Stimulated activated CD4-positive, alpha-beta T cell treated with anti-CD3 and anti-CD28 coated beads, Interleukin-12 subunit alpha, Interleukin-12 subunit beta, amount 100 ng/mL, for 4 hours (primary cell): ENCODE results near the gene SLC1A2.

ENCODE experiments used
- DNase-seq: peaks from one replicate; pipeline ENCODE4 v3.0.0-alpha.2; 2020

Gene SLC1A2

DNA sequence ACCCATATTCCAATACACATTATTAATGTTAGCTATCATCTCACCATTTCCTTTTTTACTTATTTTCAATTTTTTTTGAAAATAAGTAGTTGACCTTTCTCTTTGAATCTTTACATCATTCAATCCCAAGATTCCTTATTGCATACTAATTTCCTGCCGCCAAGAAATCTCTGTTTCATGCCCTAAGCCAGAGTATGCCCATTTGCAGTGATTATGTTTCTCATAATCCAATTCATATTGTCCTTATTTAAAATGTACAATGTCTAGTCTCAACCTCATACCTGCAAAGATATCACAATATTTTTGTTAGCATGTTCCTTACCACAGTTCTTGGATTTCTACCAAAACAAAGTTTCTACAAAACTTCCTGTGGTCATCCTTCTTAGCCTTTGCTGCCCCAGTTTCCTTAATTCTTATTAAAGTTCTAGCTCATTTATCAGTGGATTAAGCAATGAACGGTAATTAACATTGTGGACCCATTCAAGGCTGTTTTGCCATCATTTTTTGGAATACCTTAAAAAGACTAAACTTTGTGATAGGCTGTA lies 205.1 kb downstream of the SLC1A2 start:
- DNase-seq: no peak

DNA sequence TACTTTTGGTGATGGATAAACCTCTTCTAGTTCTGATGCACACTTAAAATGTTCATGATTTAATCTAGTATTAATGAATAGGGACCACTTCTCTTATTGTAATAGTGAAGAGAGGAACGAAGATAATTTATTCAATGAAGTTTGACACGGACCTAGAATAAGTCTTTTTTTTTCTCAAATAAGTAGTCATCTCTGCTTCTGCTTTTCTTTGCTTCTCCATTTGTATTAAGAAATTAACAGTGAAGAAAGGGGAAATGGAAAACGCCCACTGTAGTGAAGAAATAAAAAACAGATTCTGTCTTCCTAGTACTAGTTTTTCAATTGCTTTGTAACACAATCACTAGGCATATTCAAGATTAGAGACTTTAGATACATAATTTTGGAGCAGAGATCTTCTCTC lies 207.4 kb downstream of the SLC1A2 start:
- DNase-seq: no peak

DNA sequence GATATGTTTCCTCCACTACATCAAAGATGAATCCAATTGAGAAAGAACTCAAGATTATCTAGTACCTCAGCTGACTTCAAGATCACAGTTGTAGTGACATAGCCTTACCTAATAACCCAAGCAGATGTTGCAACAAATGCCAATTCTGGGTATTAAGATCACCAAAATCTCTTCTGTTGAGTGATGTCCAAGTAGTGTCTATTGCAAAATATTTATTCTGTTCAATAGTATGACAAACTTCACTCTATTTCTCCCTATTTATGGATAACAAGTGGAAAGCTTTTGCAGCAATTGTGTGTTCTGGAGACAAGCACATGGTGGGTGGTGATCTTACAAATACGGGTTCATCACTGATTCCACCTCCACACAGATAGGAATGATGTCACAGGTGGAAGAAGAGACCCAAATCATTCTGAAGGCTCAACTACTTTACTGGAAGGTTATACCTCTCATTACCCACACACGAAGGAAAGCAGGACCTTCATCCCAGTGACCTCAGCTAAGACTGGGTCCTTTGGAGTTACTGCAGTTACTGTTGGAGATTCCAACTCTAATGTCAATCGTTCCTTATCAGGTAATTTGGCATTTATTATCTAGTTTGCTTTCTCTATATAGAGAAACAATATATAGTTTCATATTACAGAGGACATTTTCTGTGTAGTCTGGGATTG lies 208.3 kb downstream of the SLC1A2 start:
- DNase-seq: no peak

DNA sequence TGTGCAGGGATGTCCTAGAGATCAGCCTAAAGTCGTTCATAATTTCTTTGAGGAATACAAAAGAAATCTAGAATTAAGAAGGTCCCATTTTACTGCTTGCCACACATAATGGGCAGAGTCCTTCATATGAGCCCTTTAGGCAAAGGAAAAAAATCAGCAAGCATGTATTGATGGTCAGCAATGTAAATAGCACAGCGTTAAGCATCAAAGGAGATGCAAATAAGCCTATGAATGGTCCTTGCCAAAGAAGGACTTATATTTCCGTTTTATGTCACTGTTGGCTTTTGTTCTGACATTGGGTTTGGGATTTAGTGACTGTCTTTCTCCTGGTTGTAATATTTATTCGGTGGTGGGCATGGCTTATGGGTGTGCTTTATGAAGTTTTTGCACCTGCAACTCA lies 210.6 kb downstream of the SLC1A2 start:
- DNase-seq: no peak

DNA sequence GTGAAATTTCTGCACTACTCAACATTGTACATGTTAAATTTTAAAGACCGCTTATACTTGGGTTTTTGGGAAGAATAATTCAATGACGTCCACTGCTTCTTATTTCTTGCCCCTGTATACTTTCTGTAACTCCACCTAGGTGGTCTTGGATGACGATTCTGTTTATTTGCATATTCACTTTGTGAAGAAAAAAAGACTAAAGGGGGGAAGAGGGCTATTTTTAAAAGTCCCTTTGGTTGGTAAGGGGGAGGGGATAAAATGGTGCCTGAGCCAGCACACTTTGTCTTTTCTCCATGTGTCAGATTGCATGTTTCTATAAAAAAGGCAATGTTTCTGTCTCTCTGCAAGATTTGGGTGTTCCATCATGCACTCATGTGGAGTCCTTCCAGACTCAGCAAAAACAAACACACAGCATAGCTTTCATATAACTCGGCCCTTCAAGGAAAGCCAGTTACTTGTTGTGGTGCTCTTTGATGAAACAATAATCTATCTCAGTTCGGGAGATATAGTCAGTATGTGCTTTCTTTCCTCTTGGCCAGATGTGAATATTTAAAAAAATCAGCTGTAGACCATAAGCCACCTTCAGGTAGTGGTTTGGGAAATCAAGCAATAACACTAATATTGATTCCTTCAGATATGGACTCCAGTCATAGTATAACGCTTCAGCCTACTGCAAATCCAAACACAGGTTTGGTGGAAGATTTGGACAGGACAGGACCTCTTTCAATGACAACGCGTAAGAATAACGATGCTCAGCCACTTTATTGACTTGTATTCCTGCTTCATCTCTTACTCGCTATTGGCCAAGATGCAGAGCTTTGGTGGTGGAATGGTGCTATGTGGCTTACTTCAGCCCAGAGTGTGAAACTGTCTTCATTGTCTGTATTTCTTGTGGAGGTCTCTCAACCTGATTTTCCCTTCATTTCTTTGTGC lies 211.6 kb downstream of the SLC1A2 start:
- DNase-seq: no peak

DNA sequence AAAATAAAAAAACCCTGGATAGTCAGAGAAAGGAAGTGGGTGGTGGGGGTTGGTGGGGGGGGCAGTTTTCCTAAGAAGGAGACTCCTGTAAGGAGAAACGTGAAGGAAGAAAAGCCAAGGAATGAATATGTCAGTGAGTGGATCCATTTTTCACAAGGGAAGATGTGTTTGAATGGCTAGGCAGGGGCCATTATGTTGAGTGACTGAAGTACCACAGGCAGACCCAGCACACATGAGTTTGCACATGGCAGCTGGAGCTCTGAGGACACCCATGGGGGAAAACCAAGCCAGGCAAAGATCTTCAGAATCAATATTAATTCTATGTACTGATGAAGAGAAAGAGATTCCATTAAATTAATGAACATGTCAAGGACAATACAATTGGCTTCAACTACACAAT lies 212.7 kb downstream of the SLC1A2 start:
- no peak for DNase-seq

DNA sequence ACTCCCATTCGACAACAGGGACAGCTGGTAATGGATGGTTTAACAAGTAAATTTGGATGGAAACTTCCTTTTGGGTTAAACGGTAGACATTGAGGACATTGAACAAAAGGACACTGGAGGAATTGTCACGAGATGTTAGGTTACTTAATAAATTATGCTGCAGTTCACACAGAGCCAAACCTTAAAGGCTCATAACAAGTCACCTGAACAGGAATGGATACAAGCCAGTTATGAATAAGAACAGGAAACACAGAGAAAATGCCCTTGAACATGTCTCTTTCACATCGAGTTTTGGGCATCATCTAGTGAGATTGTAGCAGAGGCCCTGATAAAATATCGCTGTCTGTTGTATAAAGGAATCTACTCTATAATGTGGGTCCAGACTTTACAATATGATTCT lies 214.7 kb downstream of the SLC1A2 start:
- no peak for DNase-seq
